ENCODE measurements around the gene CCR4. TPM values are rescaled to one million over a fixed set of nuclear protein-coding genes. Genes with fewer than 3 reads are reported as not detected.

The CCR4 gene
- total and polyA plus RNA-seq, 9 of the 15 experiments (the other 6 are each of a cell fraction or from before 2014, with no cell fraction given), result 0.04 to 0.47 (median 0.25) TPM; not detected in 1

DNA sequence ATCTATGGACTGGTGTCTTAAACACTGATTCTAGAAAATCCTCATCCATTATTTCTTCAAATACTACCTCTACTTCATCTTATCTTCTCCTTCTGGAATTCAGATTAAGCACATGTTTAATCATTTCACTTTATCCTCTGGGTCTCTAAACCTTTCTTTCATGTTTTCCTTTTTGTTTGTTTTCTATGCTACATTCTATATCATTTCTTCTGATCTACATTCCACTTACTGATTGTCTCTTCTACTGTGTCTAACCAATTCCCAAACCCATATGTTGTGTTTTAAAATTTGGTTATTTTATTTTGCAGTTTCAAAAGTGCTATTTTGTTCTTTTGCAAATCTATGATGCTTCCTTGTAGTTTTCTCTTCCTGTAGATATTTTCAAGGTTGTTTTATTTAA, 31.7 kb downstream of the CCR4 start (continued):
- TF ChIP-seq, protein P1, sequence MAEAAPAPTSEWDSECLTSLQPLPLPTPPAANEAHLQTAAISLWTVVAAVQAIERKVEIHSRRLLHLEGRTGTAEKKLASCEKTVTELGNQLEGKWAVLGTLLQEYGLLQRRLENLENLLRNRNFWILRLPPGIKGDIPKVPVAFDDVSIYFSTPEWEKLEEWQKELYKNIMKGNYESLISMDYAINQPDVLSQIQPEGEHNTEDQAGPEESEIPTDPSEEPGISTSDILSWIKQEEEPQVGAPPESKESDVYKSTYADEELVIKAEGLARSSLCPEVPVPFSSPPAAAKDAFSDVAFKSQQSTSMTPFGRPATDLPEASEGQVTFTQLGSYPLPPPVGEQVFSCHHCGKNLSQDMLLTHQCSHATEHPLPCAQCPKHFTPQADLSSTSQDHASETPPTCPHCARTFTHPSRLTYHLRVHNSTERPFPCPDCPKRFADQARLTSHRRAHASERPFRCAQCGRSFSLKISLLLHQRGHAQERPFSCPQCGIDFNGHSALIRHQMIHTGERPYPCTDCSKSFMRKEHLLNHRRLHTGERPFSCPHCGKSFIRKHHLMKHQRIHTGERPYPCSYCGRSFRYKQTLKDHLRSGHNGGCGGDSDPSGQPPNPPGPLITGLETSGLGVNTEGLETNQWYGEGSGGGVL (CRISPR knock-in tag; IDR thresholded peaks at IDR 0.05), result no peak
- TF ChIP-seq, protein P2, sequence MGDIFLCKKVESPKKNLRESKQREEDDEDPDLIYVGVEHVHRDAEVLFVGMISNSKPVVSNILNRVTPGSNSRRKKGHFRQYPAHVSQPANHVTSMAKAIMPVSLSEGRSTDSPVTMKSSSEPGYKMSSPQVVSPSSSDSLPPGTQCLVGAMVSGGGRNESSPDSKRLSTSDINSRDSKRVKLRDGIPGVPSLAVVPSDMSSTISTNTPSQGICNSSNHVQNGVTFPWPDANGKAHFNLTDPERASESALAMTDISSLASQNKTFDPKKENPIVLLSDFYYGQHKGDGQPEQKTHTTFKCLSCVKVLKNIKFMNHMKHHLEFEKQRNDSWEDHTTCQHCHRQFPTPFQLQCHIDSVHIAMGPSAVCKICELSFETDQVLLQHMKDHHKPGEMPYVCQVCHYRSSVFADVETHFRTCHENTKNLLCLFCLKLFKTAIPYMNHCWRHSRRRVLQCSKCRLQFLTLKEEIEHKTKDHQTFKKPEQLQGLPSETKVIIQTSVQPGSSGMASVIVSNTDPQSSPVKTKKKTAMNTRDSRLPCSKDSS (IDR thresholded peaks at IDR 0.05; ENCODE audit: low read depth, partially characterized antibody), result peak; percentile 26
- TF ChIP-seq, protein P3, sequence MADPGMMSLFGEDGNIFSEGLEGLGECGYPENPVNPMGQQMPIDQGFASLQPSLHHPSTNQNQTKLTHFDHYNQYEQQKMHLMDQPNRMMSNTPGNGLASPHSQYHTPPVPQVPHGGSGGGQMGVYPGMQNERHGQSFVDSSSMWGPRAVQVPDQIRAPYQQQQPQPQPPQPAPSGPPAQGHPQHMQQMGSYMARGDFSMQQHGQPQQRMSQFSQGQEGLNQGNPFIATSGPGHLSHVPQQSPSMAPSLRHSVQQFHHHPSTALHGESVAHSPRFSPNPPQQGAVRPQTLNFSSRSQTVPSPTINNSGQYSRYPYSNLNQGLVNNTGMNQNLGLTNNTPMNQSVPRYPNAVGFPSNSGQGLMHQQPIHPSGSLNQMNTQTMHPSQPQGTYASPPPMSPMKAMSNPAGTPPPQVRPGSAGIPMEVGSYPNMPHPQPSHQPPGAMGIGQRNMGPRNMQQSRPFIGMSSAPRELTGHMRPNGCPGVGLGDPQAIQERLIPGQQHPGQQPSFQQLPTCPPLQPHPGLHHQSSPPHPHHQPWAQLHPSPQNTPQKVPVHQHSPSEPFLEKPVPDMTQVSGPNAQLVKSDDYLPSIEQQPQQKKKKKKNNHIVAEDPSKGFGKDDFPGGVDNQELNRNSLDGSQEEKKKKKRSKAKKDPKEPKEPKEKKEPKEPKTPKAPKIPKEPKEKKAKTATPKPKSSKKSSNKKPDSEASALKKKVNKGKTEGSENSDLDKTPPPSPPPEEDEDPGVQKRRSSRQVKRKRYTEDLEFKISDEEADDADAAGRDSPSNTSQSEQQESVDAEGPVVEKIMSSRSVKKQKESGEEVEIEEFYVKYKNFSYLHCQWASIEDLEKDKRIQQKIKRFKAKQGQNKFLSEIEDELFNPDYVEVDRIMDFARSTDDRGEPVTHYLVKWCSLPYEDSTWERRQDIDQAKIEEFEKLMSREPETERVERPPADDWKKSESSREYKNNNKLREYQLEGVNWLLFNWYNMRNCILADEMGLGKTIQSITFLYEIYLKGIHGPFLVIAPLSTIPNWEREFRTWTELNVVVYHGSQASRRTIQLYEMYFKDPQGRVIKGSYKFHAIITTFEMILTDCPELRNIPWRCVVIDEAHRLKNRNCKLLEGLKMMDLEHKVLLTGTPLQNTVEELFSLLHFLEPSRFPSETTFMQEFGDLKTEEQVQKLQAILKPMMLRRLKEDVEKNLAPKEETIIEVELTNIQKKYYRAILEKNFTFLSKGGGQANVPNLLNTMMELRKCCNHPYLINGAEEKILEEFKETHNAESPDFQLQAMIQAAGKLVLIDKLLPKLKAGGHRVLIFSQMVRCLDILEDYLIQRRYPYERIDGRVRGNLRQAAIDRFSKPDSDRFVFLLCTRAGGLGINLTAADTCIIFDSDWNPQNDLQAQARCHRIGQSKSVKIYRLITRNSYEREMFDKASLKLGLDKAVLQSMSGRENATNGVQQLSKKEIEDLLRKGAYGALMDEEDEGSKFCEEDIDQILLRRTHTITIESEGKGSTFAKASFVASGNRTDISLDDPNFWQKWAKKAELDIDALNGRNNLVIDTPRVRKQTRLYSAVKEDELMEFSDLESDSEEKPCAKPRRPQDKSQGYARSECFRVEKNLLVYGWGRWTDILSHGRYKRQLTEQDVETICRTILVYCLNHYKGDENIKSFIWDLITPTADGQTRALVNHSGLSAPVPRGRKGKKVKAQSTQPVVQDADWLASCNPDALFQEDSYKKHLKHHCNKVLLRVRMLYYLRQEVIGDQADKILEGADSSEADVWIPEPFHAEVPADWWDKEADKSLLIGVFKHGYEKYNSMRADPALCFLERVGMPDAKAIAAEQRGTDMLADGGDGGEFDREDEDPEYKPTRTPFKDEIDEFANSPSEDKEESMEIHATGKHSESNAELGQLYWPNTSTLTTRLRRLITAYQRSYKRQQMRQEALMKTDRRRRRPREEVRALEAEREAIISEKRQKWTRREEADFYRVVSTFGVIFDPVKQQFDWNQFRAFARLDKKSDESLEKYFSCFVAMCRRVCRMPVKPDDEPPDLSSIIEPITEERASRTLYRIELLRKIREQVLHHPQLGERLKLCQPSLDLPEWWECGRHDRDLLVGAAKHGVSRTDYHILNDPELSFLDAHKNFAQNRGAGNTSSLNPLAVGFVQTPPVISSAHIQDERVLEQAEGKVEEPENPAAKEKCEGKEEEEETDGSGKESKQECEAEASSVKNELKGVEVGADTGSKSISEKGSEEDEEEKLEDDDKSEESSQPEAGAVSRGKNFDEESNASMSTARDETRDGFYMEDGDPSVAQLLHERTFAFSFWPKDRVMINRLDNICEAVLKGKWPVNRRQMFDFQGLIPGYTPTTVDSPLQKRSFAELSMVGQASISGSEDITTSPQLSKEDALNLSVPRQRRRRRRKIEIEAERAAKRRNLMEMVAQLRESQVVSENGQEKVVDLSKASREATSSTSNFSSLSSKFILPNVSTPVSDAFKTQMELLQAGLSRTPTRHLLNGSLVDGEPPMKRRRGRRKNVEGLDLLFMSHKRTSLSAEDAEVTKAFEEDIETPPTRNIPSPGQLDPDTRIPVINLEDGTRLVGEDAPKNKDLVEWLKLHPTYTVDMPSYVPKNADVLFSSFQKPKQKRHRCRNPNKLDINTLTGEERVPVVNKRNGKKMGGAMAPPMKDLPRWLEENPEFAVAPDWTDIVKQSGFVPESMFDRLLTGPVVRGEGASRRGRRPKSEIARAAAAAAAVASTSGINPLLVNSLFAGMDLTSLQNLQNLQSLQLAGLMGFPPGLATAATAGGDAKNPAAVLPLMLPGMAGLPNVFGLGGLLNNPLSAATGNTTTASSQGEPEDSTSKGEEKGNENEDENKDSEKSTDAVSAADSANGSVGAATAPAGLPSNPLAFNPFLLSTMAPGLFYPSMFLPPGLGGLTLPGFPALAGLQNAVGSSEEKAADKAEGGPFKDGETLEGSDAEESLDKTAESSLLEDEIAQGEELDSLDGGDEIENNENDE (IDR thresholded peaks at IDR 0.05; ENCODE audit: low read depth, low read length), result no peak
- TF ChIP-seq, protein P4, sequence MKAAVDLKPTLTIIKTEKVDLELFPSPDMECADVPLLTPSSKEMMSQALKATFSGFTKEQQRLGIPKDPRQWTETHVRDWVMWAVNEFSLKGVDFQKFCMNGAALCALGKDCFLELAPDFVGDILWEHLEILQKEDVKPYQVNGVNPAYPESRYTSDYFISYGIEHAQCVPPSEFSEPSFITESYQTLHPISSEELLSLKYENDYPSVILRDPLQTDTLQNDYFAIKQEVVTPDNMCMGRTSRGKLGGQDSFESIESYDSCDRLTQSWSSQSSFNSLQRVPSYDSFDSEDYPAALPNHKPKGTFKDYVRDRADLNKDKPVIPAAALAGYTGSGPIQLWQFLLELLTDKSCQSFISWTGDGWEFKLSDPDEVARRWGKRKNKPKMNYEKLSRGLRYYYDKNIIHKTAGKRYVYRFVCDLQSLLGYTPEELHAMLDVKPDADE (conservative IDR thresholded peaks at IDR 0.05; ENCODE audit: control insufficient read depth, low read depth, low read length), result no peak
- TF ChIP-seq KAT7 (CRISPR knock-in tag; IDR thresholded peaks at IDR 0.05; ENCODE audit: borderline replicate concordance), result no peak
- TF ChIP-seq CBFA2T2 (conservative IDR thresholded peaks at IDR 0.05), result no peak
- no peak for TF ChIP-seq SP1 (CRISPR knock-in tag; IDR thresholded peaks at IDR 0.05)
- TF ChIP-seq SREBF2 (CRISPR knock-in tag; IDR thresholded peaks at IDR 0.05), result no peak
- 0 out of 2 replicates have a peak, but pooled peaks have one; percentile 11 for TF ChIP-seq MCM3 (IDR thresholded peaks at IDR 0.05)
- TF ChIP-seq ETV5 (CRISPR knock-in tag; IDR thresholded peaks at IDR 0.05; ENCODE audit: low read depth), result no peak
- no peak for TF ChIP-seq POLR2AphosphoS5 (IDR thresholded peaks at IDR 0.05; ENCODE audit: control insufficient read depth, insufficient read depth, low read depth, low read length)
- no peak for TF ChIP-seq ZNF444 (CRISPR knock-in tag; IDR thresholded peaks at IDR 0.05)

All from K562 (cell line).